Endodermal cell (in vitro differentiated cells): ENCODE data around the gene LRRC7. TPM values are rescaled to one million over a fixed set of nuclear protein-coding genes. Genes with fewer than 3 reads are reported as not detected.
"Not testable (repeated sequence)": the region's sequence is repeated elsewhere in the genome, so short reads cannot be mapped to it uniquely, and the experiment has no call there.

ENCODE experiments used
- DNase-seq: peaks from one replicate; pipeline ENCODE4 v3.0.0-alpha.2; 2017
- H3K27ac ChIP-seq: 2 replicates; pipeline ENCODE4 v1.5.1; 2013; ENCODE audit warnings: mild to moderate bottlenecking, low read depth, low read length, moderate library complexity
- H3K27me3 ChIP-seq: 2 replicates; pipeline ENCODE4 v1.6.1; 2013; ENCODE audit warnings: mild to moderate bottlenecking, low read length, moderate library complexity; ENCODE audit not compliant: insufficient read depth, control insufficient read depth, poor library complexity, severe bottlenecking
- H3K36me3 ChIP-seq: 2 replicates; pipeline ENCODE4 v1.7.0; 2013; ENCODE audit warnings: mild to moderate bottlenecking, low read length, moderate library complexity; ENCODE audit not compliant: control insufficient read depth, insufficient read depth
- H3K4me1 ChIP-seq: one replicate; pipeline ENCODE4 v1.7.0; 2013; ENCODE audit warnings: low read length; ENCODE audit not compliant: control insufficient read depth, insufficient read depth
- H3K4me3 ChIP-seq: 2 replicates; pipeline ENCODE4 v1.5.1; 2013; ENCODE audit warnings: mild to moderate bottlenecking, low read length, moderate library complexity
- H3K9ac ChIP-seq: 2 replicates; pipeline ENCODE4 v1.6.1; 2013; ENCODE audit warnings: mild to moderate bottlenecking, low read length, moderate library complexity; ENCODE audit not compliant: poor library complexity, severe bottlenecking; ENCODE audit errors: extremely low read depth
- H3K9me3 ChIP-seq: 2 replicates; pipeline ENCODE4 v1.6.1; 2013; ENCODE audit warnings: mild to moderate bottlenecking, low read length, moderate library complexity; ENCODE audit not compliant: control insufficient read depth
- H3K27ac Mint-ChIP-seq: 2 replicates; pipeline ENCODE4 v1.8.0; 2020; ENCODE audit warnings: mixed read lengths
- H3K27me3 Mint-ChIP-seq: 2 replicates; pipeline ENCODE4 v1.8.0; 2021; ENCODE audit warnings: mild to moderate bottlenecking, mixed read lengths; ENCODE audit not compliant: insufficient read depth
- H3K36me3 Mint-ChIP-seq: 2 replicates; pipeline ENCODE4 v1.8.0; 2020; ENCODE audit warnings: low read depth, mixed read lengths
- H3K4me1 Mint-ChIP-seq: 2 replicates; pipeline ENCODE4 v1.8.0; 2020; ENCODE audit warnings: mixed read lengths
- H3K4me3 Mint-ChIP-seq: 2 replicates; pipeline ENCODE4 v1.8.0; 2020; ENCODE audit warnings: mild to moderate bottlenecking, moderate library complexity, mixed read lengths
- H3K9me3 Mint-ChIP-seq: 2 replicates; pipeline ENCODE4 v1.8.0; 2020; ENCODE audit warnings: mild to moderate bottlenecking, mixed read lengths
- CTCF ChIP-seq: fragments of 200-600 bp; sonication (generic); conservative IDR thresholded peaks from 2 replicates; pipeline ENCODE4 v1.5.0; 2021; ENCODE audit warnings: antibody characterized with exemption, mild to moderate bottlenecking
- WGBS, 2 experiments: methylation state at CpG; one replicate each; pipeline versions ENCODE4 v1.1.5 to v1.1.7; 2013; ENCODE audit warnings: missing lambda C conversion rate in 2 of 2, mixed read lengths in 1 of 2; ENCODE audit not compliant: insufficient coverage in 1 of 2, insufficient read length in 1 of 2; 5-methylcytosine and 5-hydroxymethylcytosine counted together
- total RNA-seq, 2 donors: library from RNA; stranded (reverse); fragmentation: NEBNext Ultra II Directional in 1 of 2; extraction: Animal tissue kit (Norgen Biotek cat#: 25700) in 1 of 2; gene quantifications; 2 replicates in 1 of 2; 3 replicates in 1 of 2; pipeline ENCODE4 v1.2.1, GENCODE V29; 2021

The LRRC7 gene
- total RNA-seq, 2 donors from 2014 or later: 1.4 to 2.2 TPM

DNA sequence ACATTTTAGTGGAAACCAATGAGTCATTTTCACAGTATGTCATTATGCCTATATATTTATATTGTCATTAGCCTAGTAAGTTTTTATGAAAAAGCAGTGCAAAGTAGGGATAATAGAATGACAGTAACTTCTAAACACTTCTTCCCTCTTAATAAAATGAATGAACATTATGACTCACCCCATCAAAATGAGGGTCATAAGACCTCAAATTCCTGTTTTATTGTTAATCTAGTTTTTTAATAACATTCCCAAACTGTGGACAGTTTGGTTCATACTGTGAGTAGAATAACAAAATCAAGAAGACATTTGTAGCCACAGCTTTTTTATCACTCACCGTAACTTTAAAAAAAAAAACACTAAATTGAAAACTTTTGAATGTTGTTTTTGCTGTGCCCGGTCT is 477.1 kb downstream of the LRRC7 start:
- Mint-ChIP-seq H3K4me3 (no peak overlapping the region), H3K27me3 (no peaks in the 10 kb centered on the region), H3K36me3 (no peaks in the 10 kb centered on the region), H3K4me1 (no peaks in the 10 kb centered on the region), H3K27ac (no peak overlapping the region), H3K9me3 (no peaks in the 10 kb centered on the region)
- Histone ChIP-seq H3K4me1 (no peaks in the 10 kb centered on the region), H3K4me3 (no peak overlapping the region), H3K27ac (no peak overlapping the region), H3K9ac (no peak overlapping the region), H3K27me3 (no peaks in the 10 kb centered on the region), H3K9me3 (no peaks in the 10 kb centered on the region), H3K36me3 (no peaks in the 10 kb centered on the region)
- 67 to 90% methylated on average over 1 to 2 of the region's 2 CpGs for WGBS, 2 experiments
- no peak for DNase-seq
- no peak for TF ChIP-seq CTCF

- not testable (repeated sequence) for H3K27ac Mint-ChIP-seq, H3K4me3 ChIP-seq, H3K9me3 ChIP-seq, H3K27me3 ChIP-seq, DNase-seq, H3K27ac ChIP-seq, H3K4me1 Mint-ChIP-seq, H3K9me3 Mint-ChIP-seq, H3K9ac ChIP-seq, H3K36me3 ChIP-seq, H3K4me1 ChIP-seq, H3K4me3 Mint-ChIP-seq, H3K27me3 Mint-ChIP-seq, H3K36me3 Mint-ChIP-seq
- 95 to 100% methylated on average over 1 of the region's 1 CpG for WGBS, 2 experiments
Measured at GRCh38 chr1:70045581-70045980, 477.9 kb downstream of the LRRC7 start.

DNA sequence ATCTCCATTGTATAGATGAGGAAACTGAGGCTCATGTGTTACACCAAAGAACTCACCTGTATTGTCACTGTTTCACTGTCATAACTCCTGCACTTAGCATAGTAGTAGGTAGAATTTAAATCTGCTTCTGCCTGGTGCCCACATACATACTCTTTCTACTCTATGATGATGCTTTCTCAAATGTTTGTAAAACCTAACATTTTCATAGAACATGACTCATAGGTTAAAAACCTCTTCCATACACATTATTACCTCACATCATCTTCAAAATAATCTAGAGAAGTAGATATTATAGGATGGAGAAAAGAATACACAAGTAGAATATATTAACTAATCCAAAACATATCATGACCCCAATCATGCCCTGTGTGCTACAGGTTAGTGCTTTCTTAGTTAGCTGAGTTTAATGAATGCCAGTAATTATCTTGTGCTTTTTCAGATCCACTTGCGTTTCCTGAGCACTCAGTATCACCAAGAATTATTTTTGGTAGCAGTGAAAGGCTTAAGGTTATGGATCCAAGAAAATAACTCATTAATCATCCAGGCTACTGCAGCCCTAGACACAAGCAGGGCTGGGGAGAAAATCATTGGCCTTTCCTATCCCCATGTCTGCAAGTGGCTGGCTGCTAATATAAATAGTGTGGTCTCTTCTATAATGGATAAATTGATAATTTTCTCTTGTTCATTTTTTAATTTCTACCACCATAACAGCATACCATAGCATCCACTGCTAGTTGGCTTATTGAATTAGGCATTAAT is 480.8 kb downstream of the LRRC7 start:
- Histone ChIP-seq H3K36me3 (no peaks in the 10 kb centered on the region), H3K9ac (no peak overlapping the region), H3K27me3 (no peaks in the 10 kb centered on the region), H3K4me1 (no peaks in the 10 kb centered on the region), H3K9me3 (no peaks in the 10 kb centered on the region), H3K4me3 (no peak overlapping the region), H3K27ac (no peak overlapping the region)
- DNase-seq: no peak
- no peaks in the 10 kb centered on the region for H3K36me3 Mint-ChIP-seq
- no peaks in the 10 kb centered on the region for H3K4me1 Mint-ChIP-seq
- 100% methylated on average over 1 of the region's 1 CpG; no CpG with 5 or more reads in 1 of the 2 experiments for WGBS, 2 experiments
- no peak for TF ChIP-seq CTCF
- no peak overlapping the region for H3K27ac Mint-ChIP-seq
- no peak overlapping the region for H3K4me3 Mint-ChIP-seq
- H3K27me3 Mint-ChIP-seq: no peaks in the 10 kb centered on the region
- no peaks in the 10 kb centered on the region for H3K9me3 Mint-ChIP-seq
